ENCODE results near the gene MAS1L.

DNA sequence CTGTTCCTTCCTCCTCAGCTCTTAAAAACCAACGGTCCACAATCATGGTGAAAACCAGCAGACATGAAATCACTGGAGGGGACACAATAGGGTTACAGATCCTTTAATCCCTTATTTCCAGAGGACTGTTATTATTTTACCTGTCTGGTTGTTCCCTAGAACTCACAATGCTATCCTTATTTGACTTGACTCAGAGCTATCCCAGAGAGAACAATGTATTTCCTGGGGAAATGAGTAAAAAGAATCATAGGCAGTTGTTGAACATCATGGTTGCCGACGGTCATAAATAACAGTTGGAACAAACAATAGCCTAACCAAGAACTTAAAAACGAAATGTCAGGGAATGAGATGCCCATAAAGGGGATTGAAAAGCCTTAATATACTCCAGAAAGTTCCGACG, 21.5 kb downstream of the MAS1L start:
- TF ChIP-seq, protein P1, sequence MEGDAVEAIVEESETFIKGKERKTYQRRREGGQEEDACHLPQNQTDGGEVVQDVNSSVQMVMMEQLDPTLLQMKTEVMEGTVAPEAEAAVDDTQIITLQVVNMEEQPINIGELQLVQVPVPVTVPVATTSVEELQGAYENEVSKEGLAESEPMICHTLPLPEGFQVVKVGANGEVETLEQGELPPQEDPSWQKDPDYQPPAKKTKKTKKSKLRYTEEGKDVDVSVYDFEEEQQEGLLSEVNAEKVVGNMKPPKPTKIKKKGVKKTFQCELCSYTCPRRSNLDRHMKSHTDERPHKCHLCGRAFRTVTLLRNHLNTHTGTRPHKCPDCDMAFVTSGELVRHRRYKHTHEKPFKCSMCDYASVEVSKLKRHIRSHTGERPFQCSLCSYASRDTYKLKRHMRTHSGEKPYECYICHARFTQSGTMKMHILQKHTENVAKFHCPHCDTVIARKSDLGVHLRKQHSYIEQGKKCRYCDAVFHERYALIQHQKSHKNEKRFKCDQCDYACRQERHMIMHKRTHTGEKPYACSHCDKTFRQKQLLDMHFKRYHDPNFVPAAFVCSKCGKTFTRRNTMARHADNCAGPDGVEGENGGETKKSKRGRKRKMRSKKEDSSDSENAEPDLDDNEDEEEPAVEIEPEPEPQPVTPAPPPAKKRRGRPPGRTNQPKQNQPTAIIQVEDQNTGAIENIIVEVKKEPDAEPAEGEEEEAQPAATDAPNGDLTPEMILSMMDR (IDR thresholded peaks at IDR 0.05): no peak
- no peak for TF ChIP-seq ZFX (IDR thresholded peaks at IDR 0.05; ENCODE audit: borderline replicate concordance)
